ENCODE data around the gene ALK.

The ALK gene

GRCh38 chr2:29497375-29497774, 424.0 kb downstream of the ALK start:
- H3K4me3 ChIP-seq (ENCODE audit: low read depth, low read length) = no peak overlapping the region
- DNase-seq (ENCODE audit: low read depth) = no peak
- TF ChIP-seq MYC (IDR thresholded peaks at IDR 0.05; ENCODE audit: low read depth, low read length) = no peak
- TF ChIP-seq POLR2A (IDR thresholded peaks at IDR 0.05; ENCODE audit: extremely low read depth, insufficient read length) = no peak
- TF ChIP-seq CTCF (IDR thresholded peaks at IDR 0.05; ENCODE audit: low read depth, low read length) = no peak
- no peak for TF ChIP-seq MAX (IDR thresholded peaks at IDR 0.05; ENCODE audit: low read depth, low read length)

GRCh38 chr2:29496198-29496597, 425.2 kb downstream of the ALK start:
- TF ChIP-seq CTCF (IDR thresholded peaks at IDR 0.05; ENCODE audit: low read depth, low read length) (no peak), MYC (IDR thresholded peaks at IDR 0.05; ENCODE audit: low read depth, low read length) (no peak), POLR2A (IDR thresholded peaks at IDR 0.05; ENCODE audit: extremely low read depth, insufficient read length) (no peak), MAX (IDR thresholded peaks at IDR 0.05; ENCODE audit: low read depth, low read length) (no peak)
- H3K4me3 ChIP-seq (ENCODE audit: low read depth, low read length) = no peak overlapping the region
- no peak for DNase-seq (ENCODE audit: low read depth)

GRCh38 chr2:29495536-29496060, 425.8 kb downstream of the ALK start:
- TF ChIP-seq CTCF (IDR thresholded peaks at IDR 0.05; ENCODE audit: low read depth, low read length) = no peak
- TF ChIP-seq MYC (IDR thresholded peaks at IDR 0.05; ENCODE audit: low read depth, low read length) = no peak
- no peak for TF ChIP-seq POLR2A (IDR thresholded peaks at IDR 0.05; ENCODE audit: extremely low read depth, insufficient read length)
- TF ChIP-seq MAX (IDR thresholded peaks at IDR 0.05; ENCODE audit: low read depth, low read length) = no peak
- H3K4me3 ChIP-seq (ENCODE audit: low read depth, low read length) = no peak overlapping the region
- DNase-seq (ENCODE audit: low read depth) = no peak

GRCh38 chr2:29495068-29495467, 426.3 kb downstream of the ALK start:
- DNase-seq (ENCODE audit: low read depth) = no peak
- no peak overlapping the region for H3K4me3 ChIP-seq (ENCODE audit: low read depth, low read length)
- TF ChIP-seq POLR2A (IDR thresholded peaks at IDR 0.05; ENCODE audit: extremely low read depth, insufficient read length) = no peak

- no peak overlapping the region for H3K4me3 ChIP-seq (ENCODE audit: low read depth, low read length)
- DNase-seq (ENCODE audit: low read depth) = no peak
- TF ChIP-seq MYC (IDR thresholded peaks at IDR 0.05; ENCODE audit: low read depth, low read length) = no peak
- TF ChIP-seq POLR2A (IDR thresholded peaks at IDR 0.05; ENCODE audit: extremely low read depth, insufficient read length) = no peak
- TF ChIP-seq CTCF (IDR thresholded peaks at IDR 0.05; ENCODE audit: low read depth, low read length) = no peak
- TF ChIP-seq MAX (IDR thresholded peaks at IDR 0.05; ENCODE audit: low read depth, low read length) = no peak
Measured at GRCh38 chr2:29492701-29493100, 428.7 kb downstream of the ALK start.

GRCh38 chr2:29490045-29490444, 431.3 kb downstream of the ALK start:
- TF ChIP-seq MAX (IDR thresholded peaks at IDR 0.05; ENCODE audit: low read depth, low read length) (no peak), CTCF (IDR thresholded peaks at IDR 0.05; ENCODE audit: low read depth, low read length) (no peak), POLR2A (IDR thresholded peaks at IDR 0.05; ENCODE audit: extremely low read depth, insufficient read length) (no peak), MYC (IDR thresholded peaks at IDR 0.05; ENCODE audit: low read depth, low read length) (no peak)
- no peak for DNase-seq (ENCODE audit: low read depth)
- no peak overlapping the region for H3K4me3 ChIP-seq (ENCODE audit: low read depth, low read length)

Measured in NB4 (cell line).